Measurements from ENCODE around the gene RAF1.
A peak's percentile ranks its signal among the peaks of the same experiment; 100 is the strongest.
"Not testable (repeated sequence)": the region's sequence is repeated elsewhere in the genome, so short reads cannot be mapped to it uniquely, and the experiment has no call there.

RAF1 gene

GRCh38 chr3:12633108-12633507 is 30.8 kb downstream of the RAF1 start:
- DNase-seq, result no peak

GRCh38 chr3:12632523-12632922 is 31.4 kb downstream of the RAF1 start:
- no peak for DNase-seq

GRCh38 chr3:12630843-12631242 is 33.1 kb downstream of the RAF1 start:
- not testable (repeated sequence) for DNase-seq

- DNase-seq, result no peak
These were observed 33.6 kb downstream of the RAF1 start for GRCh38 chr3:12630292-12630691.

- peak; percentile 59 for DNase-seq
These were observed 34.4 kb downstream of the RAF1 start for GRCh38 chr3:12629560-12629959.

- no peak for DNase-seq
These were observed 35.1 kb downstream of the RAF1 start for GRCh38 chr3:12628813-12629212.

GRCh38 chr3:12627370-12627769 is 36.5 kb downstream of the RAF1 start:
- no peak for DNase-seq

- not testable (repeated sequence) for DNase-seq
These were observed 39.0 kb downstream of the RAF1 start for GRCh38 chr3:12624964-12625363.

GRCh38 chr3:12624056-12624455 is 39.9 kb downstream of the RAF1 start:
- DNase-seq, result no peak

- DNase-seq, result no peak
These were observed 41.6 kb downstream of the RAF1 start for GRCh38 chr3:12622335-12622734.

GRCh38 chr3:12620729-12621128 is 43.2 kb downstream of the RAF1 start:
- DNase-seq, result no peak

GRCh38 chr3:12620305-12620704 is 43.6 kb downstream of the RAF1 start:
- DNase-seq, result no peak

GRCh38 chr3:12618426-12618825 is 45.5 kb downstream of the RAF1 start:
- DNase-seq, result no peak

GRCh38 chr3:12615266-12615665 is 48.7 kb downstream of the RAF1 start:
- DNase-seq, result no peak

- no peak for DNase-seq
These were observed 50.7 kb downstream of the RAF1 start for GRCh38 chr3:12613250-12613649.

GRCh38 chr3:12612514-12613226 is 51.2 kb downstream of the RAF1 start:
- DNase-seq, result no peak

- DNase-seq, result no peak
These were observed 52.8 kb downstream of the RAF1 start for GRCh38 chr3:12611117-12611516.

GRCh38 chr3:12608376-12608775 is 55.5 kb downstream of the RAF1 start:
- no peak for DNase-seq

GRCh38 chr3:12603969-12604368 is 59.9 kb downstream of the RAF1 start:
- DNase-seq, result no peak

GRCh38 chr3:12601072-12601471 is 62.8 kb downstream of the RAF1 start:
- DNase-seq, result no peak

GRCh38 chr3:12598890-12599289 is 65.0 kb downstream of the RAF1 start:
- no peak for DNase-seq

GRCh38 chr3:12593473-12593872 is 70.4 kb downstream of the RAF1 start:
- no peak for DNase-seq

- DNase-seq, result no peak
These were observed 71.8 kb downstream of the RAF1 start for GRCh38 chr3:12591997-12592715.

- no peak for DNase-seq
These were observed 72.5 kb downstream of the RAF1 start for GRCh38 chr3:12591456-12591855.

GRCh38 chr3:12590096-12590495 is 73.8 kb downstream of the RAF1 start:
- no peak for DNase-seq

Data from EL (cell line).